ENCODE results near the gene KPNA6. TPM values are rescaled to one million over a fixed set of nuclear protein-coding genes. Genes with fewer than 3 reads are reported as not detected.

KPNA6 gene
- total and polyA plus RNA-seq, 9 of the 15 experiments (the other 6 are each of a cell fraction or from before 2014, with no cell fraction given): 20.1 to 54.6 (median 32.2) TPM

DNA sequence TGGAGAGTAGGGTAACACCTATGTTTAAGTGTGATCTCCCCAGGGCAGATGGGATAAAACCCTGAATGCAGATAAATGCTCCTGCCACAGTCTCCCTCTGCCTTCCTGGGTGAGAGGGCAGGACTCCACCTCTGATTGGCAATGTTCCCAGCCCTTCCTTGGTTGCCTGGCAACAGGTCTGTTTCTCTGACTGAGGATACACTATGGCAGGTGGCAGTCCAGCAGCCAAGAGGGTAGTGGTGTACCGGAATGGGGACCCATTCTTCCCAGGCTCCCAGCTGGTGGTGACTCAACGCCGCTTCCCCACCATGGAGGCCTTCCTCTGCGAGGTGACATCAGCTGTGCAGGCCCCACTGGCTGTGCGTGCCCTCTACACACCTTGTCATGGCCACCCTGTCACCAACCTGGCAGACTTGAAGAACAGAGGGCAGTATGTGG lies 101.1 kb downstream of the KPNA6 start, which contains the start of gene DCDC2B (continued):
- TF ChIP-seq, protein P1, sequence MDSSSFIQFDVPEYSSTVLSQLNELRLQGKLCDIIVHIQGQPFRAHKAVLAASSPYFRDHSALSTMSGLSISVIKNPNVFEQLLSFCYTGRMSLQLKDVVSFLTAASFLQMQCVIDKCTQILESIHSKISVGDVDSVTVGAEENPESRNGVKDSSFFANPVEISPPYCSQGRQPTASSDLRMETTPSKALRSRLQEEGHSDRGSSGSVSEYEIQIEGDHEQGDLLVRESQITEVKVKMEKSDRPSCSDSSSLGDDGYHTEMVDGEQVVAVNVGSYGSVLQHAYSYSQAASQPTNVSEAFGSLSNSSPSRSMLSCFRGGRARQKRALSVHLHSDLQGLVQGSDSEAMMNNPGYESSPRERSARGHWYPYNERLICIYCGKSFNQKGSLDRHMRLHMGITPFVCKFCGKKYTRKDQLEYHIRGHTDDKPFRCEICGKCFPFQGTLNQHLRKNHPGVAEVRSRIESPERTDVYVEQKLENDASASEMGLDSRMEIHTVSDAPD (CRISPR knock-in tag; IDR thresholded peaks at IDR 0.05): no peak
- TF ChIP-seq LCOR (CRISPR knock-in tag; IDR thresholded peaks at IDR 0.05) (0 out of 2 replicates have a peak, but pooled peaks have one; percentile 49), USF1 (CRISPR knock-in tag; IDR thresholded peaks at IDR 0.05) (0 out of 2 replicates have a peak, but pooled peaks have one; percentile 9), POLR2B (IDR thresholded peaks at IDR 0.05; ENCODE audit: low read depth, partially characterized antibody) (peak; percentile 14), ZNF143 (CRISPR knock-in tag; IDR thresholded peaks at IDR 0.05) (0 out of 2 replicates have a peak, but pooled peaks have one; percentile 11), PBX2 (CRISPR knock-in tag; IDR thresholded peaks at IDR 0.05; ENCODE audit: low read depth) (no peak), PBX2 (tag; conservative IDR thresholded peaks at IDR 0.05; ENCODE audit: low read depth) (no peak), ILK (tag; IDR thresholded peaks at IDR 0.05; ENCODE audit: borderline replicate concordance, low read depth) (no peak), NFIC (IDR thresholded peaks at IDR 0.05) (peak; percentile 54), POLR2G (IDR thresholded peaks at IDR 0.05; ENCODE audit: low read depth, low read length) (peak; percentile 67), RBFOX2 (IDR thresholded peaks at IDR 0.05; ENCODE audit: low read depth, low read length) (peak; percentile 45; the same call in 1 of the 2 replicates), TFAP4 (CRISPR knock-in tag; IDR thresholded peaks at IDR 0.05; ENCODE audit: borderline replicate concordance) (peak; percentile 69; the same call in 1 of the 2 replicates), ZNF146 (CRISPR knock-in tag; IDR thresholded peaks at IDR 0.05; ENCODE audit: unreplicated experiment) (no peak), RFX1 (IDR thresholded peaks at IDR 0.05) (peak; percentile 89), PRPF4 (IDR thresholded peaks at IDR 0.05; ENCODE audit: insufficient read depth, low read depth, low read length, poor library complexity, severe bottlenecking) (no peak), SAP30 (IDR thresholded peaks at IDR 0.05; ENCODE audit: borderline replicate concordance, insufficient read depth, low read depth, low read length, poor library complexity, severe bottlenecking) (no peak), E2F8 (IDR thresholded peaks at IDR 0.05; ENCODE audit: low read depth, partially characterized antibody) (no peak), NR3C1 (CRISPR knock-in tag; IDR thresholded peaks at IDR 0.05) (no peak)
- TF ChIP-seq, protein P2, sequence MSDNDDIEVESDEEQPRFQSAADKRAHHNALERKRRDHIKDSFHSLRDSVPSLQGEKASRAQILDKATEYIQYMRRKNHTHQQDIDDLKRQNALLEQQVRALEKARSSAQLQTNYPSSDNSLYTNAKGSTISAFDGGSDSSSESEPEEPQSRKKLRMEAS (CRISPR knock-in tag; IDR thresholded peaks at IDR 0.05): 0 out of 2 replicates have a peak, but pooled peaks have one; percentile 26
